Endodermal cell (in vitro differentiated cells): Measurements from ENCODE around the gene PITPNM3. TPM values are rescaled to one million over a fixed set of nuclear protein-coding genes. Genes with fewer than 3 reads are reported as not detected.

Source experiments
- DNase-seq: peaks from one replicate; pipeline ENCODE4 v3.0.0-alpha.2; 2017
- H3K27ac ChIP-seq: 2 replicates; pipeline ENCODE4 v1.5.1; 2013; ENCODE audit warnings: mild to moderate bottlenecking, low read depth, low read length, moderate library complexity
- H3K27me3 ChIP-seq: 2 replicates; pipeline ENCODE4 v1.6.1; 2013; ENCODE audit warnings: mild to moderate bottlenecking, low read length, moderate library complexity; ENCODE audit not compliant: insufficient read depth, control insufficient read depth, poor library complexity, severe bottlenecking
- H3K36me3 ChIP-seq: 2 replicates; pipeline ENCODE4 v1.7.0; 2013; ENCODE audit warnings: mild to moderate bottlenecking, low read length, moderate library complexity; ENCODE audit not compliant: control insufficient read depth, insufficient read depth
- H3K4me1 ChIP-seq: one replicate; pipeline ENCODE4 v1.7.0; 2013; ENCODE audit warnings: low read length; ENCODE audit not compliant: control insufficient read depth, insufficient read depth
- H3K4me3 ChIP-seq: 2 replicates; pipeline ENCODE4 v1.5.1; 2013; ENCODE audit warnings: mild to moderate bottlenecking, low read length, moderate library complexity
- H3K9ac ChIP-seq: 2 replicates; pipeline ENCODE4 v1.6.1; 2013; ENCODE audit warnings: mild to moderate bottlenecking, low read length, moderate library complexity; ENCODE audit not compliant: poor library complexity, severe bottlenecking; ENCODE audit errors: extremely low read depth
- H3K9me3 ChIP-seq: 2 replicates; pipeline ENCODE4 v1.6.1; 2013; ENCODE audit warnings: mild to moderate bottlenecking, low read length, moderate library complexity; ENCODE audit not compliant: control insufficient read depth
- H3K27ac Mint-ChIP-seq: 2 replicates; pipeline ENCODE4 v1.8.0; 2020; ENCODE audit warnings: mixed read lengths
- H3K27me3 Mint-ChIP-seq: 2 replicates; pipeline ENCODE4 v1.8.0; 2021; ENCODE audit warnings: mild to moderate bottlenecking, mixed read lengths; ENCODE audit not compliant: insufficient read depth
- H3K36me3 Mint-ChIP-seq: 2 replicates; pipeline ENCODE4 v1.8.0; 2020; ENCODE audit warnings: low read depth, mixed read lengths
- H3K4me1 Mint-ChIP-seq: 2 replicates; pipeline ENCODE4 v1.8.0; 2020; ENCODE audit warnings: mixed read lengths
- H3K4me3 Mint-ChIP-seq: 2 replicates; pipeline ENCODE4 v1.8.0; 2020; ENCODE audit warnings: mild to moderate bottlenecking, moderate library complexity, mixed read lengths
- H3K9me3 Mint-ChIP-seq: 2 replicates; pipeline ENCODE4 v1.8.0; 2020; ENCODE audit warnings: mild to moderate bottlenecking, mixed read lengths
- CTCF ChIP-seq: fragments of 200-600 bp; sonication (generic); conservative IDR thresholded peaks from 2 replicates; pipeline ENCODE4 v1.5.0; 2021; ENCODE audit warnings: antibody characterized with exemption, mild to moderate bottlenecking
- WGBS, 2 experiments: methylation state at CpG; one replicate each; pipeline versions ENCODE4 v1.1.5 to v1.1.7; 2013; ENCODE audit warnings: missing lambda C conversion rate in 2 of 2, mixed read lengths in 1 of 2; ENCODE audit not compliant: insufficient coverage in 1 of 2, insufficient read length in 1 of 2; 5-methylcytosine and 5-hydroxymethylcytosine counted together
- total RNA-seq, 2 donors: library from RNA; stranded (reverse); fragmentation: NEBNext Ultra II Directional in 1 of 2; extraction: Animal tissue kit (Norgen Biotek cat#: 25700) in 1 of 2; gene quantifications; 2 replicates in 1 of 2; 3 replicates in 1 of 2; pipeline ENCODE4 v1.2.1, GENCODE V29; 2021

Gene PITPNM3
- total RNA-seq, 2 donors from 2014 or later: 1.8 to 2.7 TPM

DNA sequence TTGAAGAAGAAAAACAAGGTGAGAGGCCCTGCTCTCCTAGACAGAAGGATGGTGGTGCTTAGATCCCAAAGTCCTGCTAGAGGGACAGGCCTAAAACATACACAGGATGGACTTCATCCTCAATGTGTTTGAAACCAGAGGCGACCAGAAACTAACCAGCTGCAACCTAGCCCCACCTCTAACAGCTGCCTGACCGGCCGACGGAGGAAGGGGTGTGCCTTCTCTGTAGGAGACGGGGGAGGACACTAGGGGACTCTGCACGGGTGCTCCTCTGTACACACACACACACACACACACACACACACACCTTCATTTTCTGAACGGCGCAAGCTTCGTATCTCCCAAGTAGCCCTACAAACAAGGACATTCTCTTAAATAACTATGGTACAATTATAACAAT, 24.3 kb upstream of the PITPNM3 start:
- Histone ChIP-seq H3K4me1 (no peaks in the 10 kb centered on the region), H3K36me3 (peaks cover 71% of the 10 kb centered on the region), H3K9me3 (peaks cover 37% of the 10 kb centered on the region), H3K27ac (no peak overlapping the region), H3K9ac (no peak overlapping the region), H3K4me3 (no peak overlapping the region), H3K27me3 (no peaks in the 10 kb centered on the region)
- Mint-ChIP-seq H3K4me3 (no peak overlapping the region), H3K9me3 (peaks cover 38% of the 10 kb centered on the region), H3K27me3 (no peaks in the 10 kb centered on the region), H3K4me1 (peaks cover 3% of the 10 kb centered on the region), H3K27ac (no peak overlapping the region), H3K36me3 (peaks cover 87% of the 10 kb centered on the region)
- WGBS, 2 experiments: 94% methylated on average over 8 of the region's 9 CpGs; no CpG with 5 or more reads in 1 of the 2 experiments
- DNase-seq: no peak
- no peak for TF ChIP-seq CTCF

DNA sequence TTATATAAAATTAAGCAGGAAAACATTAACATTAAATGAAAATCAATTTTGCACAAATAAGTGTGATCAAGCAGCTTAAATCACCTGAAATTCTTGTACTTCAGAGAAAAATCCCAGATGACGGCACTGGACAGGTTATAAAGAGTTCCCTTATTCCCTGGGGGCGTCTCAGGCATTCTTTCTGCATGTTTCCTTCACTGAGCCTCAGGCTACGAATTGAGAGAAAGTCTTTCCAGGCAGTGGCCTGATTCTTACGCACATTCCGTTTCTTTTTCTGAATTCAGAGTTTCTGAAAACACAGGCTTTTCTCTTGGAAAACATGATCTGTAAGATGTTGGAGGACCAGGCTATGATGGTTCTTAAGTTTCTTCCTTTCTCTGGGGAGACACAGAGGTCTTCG, 22.1 kb upstream of the PITPNM3 start:
- peaks cover 50% of the 10 kb centered on the region for H3K36me3 ChIP-seq

DNA sequence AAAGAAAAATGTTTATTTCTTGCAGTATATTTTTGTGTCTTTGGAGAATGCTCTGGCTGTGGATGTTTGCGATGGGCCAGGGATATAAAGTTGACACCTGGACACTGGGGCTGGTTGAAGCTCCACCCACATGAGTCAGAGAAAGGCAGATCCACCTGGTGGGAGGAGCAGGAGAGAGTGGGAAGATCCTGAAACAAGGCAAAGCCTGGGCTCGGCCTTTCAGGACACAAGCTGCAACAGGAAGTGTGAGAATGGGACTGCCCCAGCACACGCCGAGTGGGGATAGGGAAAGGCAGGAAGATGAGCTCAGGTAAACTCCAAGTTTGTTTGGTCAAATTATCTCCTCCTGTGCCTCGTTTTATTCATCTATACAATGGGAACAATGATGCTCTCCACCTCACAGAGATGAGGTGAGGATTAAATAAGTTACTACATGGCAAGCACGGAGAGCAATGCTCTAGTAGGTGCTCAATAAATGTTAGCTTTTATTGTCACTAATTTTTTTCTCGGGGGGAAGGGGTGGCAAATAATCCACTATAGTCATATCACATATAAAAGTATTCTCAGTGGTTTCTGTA, 21.4 kb upstream of the PITPNM3 start:
- no peak for DNase-seq
- H3K4me3 Mint-ChIP-seq: no peak overlapping the region
- TF ChIP-seq CTCF: no peak
- Histone ChIP-seq H3K27me3 (no peaks in the 10 kb centered on the region), H3K9ac (no peak overlapping the region), H3K27ac (no peak overlapping the region), H3K4me3 (no peak overlapping the region), H3K4me1 (no peaks in the 10 kb centered on the region), H3K9me3 (peaks cover 11% of the 10 kb centered on the region), H3K36me3 (peaks cover 42% of the 10 kb centered on the region)
- no peaks in the 10 kb centered on the region for H3K27me3 Mint-ChIP-seq
- H3K27ac Mint-ChIP-seq: no peak overlapping the region
- WGBS, 2 experiments: 90 to 96% methylated on average over 6 of the region's 7 CpGs
- peaks cover 66% of the 10 kb centered on the region for H3K36me3 Mint-ChIP-seq
- H3K4me1 Mint-ChIP-seq: peaks cover 8% of the 10 kb centered on the region
- peaks cover 10% of the 10 kb centered on the region for H3K9me3 Mint-ChIP-seq

More for the DNA sequence above, 22.1 kb upstream of the PITPNM3 start:
- Histone ChIP-seq H3K27me3 (no peaks in the 10 kb centered on the region), H3K4me3 (no peak overlapping the region), H3K9ac (no peak overlapping the region), H3K4me1 (no peaks in the 10 kb centered on the region), H3K9me3 (peaks cover 18% of the 10 kb centered on the region), H3K27ac (no peak overlapping the region)
- DNase-seq: no peak
- Mint-ChIP-seq H3K27me3 (no peaks in the 10 kb centered on the region), H3K4me3 (no peak overlapping the region), H3K9me3 (peaks cover 18% of the 10 kb centered on the region), H3K4me1 (peaks cover 8% of the 10 kb centered on the region), H3K27ac (no peak overlapping the region), H3K36me3 (peaks cover 73% of the 10 kb centered on the region)
- TF ChIP-seq CTCF: no peak
- WGBS, 2 experiments: 84 to 89% methylated on average over 6 of the region's 6 CpGs
